GM15510 (cell line): Measurements from ENCODE around the gene MYL3.

Experiments used
- POLR2A ChIP-seq: IDR thresholded peaks from 3 replicates; pipeline ENCODE4 v1.6.1; 2011; ENCODE audit warnings: borderline replicate concordance; ENCODE audit not compliant: insufficient read length; ENCODE audit errors: extremely low read depth

Gene MYL3

DNA sequence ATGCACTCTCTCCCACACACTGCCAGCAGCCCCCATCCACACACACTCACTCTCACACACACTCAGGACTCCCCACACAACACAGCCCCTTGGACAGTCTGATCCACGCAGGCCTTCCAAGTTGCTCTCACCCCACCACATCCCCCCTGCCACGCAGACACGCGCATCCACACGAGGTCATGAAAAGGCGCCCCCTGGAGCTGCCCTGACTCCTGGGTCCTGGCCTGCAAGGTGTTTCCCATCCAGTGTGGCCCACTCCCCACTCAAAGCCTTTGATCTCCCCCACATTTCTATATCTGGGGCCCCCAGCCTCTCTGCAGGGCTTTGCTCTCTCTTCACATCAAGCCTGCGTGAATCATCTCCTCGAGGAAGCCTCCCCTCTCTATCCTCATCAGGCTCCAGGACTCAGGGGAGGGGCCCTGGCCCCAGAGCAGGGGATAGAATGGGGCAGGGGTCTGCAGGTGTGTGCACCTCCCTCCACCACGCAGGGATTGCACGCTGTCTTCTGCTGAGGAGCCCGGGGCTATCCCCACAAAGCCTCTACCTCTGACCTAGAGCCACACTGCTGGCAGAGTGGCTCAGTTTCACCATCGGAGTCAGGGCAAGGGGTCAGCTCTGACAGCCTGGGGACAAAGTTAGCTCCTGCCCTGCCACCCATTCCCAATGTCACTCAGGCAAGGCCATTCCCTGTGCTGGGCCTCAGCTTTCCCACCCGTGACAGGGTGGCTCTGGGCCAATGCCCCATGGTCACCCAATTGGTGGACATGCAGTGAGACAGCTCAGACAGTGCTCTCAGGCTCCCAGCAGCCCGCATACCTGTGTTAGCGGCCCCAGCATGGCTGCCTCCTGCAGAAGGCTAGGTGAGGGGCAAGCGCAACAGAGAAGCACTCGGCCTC lies 6.4 kb downstream of the MYL3 start:
- TF ChIP-seq POLR2A, result no peak

DNA sequence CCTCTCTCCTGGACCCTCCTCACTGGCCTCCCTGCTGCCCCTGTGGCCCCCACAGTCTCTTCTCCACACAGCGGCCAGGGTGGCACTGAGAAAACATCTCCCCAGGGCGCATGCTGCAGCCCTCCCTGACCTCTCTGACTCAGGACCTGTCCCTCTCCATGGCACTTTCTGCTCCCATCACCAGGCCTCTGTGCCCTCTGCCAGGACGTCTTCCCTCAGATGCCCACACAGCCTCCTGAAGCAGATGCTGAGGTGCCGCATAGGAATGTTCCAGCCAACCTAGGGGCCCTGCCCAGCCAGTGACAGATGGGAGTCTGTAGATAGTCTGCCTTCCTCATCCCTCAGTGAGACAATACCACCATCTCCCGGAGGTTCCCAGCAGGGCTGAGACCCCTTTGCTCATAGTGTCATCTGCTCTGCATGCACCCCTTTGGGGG lies 8.7 kb downstream of the MYL3 start:
- TF ChIP-seq POLR2A, result no peak

DNA sequence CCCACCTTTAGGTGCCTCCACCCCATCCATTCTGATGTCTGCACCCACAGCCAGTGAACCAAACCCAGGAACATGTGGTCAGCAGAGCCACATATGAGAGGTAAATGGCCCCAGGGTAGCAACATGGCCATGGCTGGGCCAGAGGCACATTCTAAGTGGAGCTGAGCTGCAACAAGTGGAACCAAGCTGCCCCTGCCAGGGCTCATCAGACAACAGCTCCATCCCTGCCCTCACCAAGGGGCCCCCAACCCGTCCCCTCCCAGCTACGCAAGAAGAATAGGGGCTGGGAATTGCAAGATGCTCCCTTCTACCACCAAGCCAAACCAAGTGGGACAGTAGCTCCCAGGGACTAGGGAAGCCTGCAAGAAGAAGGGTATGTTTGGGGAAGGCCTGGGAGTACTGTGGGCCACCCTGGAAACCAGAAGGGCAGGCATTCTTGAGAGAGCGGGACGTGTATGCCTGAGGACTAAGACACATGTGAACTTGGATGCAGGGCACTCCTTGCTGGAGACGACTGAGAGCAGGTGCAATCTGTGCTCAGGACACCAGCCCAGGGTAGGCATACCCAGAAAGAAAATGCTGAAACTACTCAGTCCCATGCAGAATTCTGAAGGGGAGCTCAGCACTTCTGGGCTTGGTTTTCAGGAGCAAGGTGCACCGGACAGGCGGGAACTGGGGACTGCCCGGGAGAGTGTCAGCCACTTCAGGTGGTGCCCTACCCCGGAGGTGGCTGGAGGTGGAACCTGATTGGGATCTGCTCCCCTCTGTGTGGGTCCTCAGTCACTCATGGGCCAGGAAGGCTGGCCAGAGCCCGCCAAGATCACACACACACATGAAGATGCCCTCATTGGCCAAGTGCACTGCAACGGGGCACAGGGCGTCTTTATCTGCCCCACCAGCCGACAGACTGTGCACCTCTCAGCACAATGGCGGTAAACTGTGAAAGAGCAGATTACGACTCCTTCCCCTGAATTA lies 9.5 kb downstream of the MYL3 start:
- no peak for TF ChIP-seq POLR2A

DNA sequence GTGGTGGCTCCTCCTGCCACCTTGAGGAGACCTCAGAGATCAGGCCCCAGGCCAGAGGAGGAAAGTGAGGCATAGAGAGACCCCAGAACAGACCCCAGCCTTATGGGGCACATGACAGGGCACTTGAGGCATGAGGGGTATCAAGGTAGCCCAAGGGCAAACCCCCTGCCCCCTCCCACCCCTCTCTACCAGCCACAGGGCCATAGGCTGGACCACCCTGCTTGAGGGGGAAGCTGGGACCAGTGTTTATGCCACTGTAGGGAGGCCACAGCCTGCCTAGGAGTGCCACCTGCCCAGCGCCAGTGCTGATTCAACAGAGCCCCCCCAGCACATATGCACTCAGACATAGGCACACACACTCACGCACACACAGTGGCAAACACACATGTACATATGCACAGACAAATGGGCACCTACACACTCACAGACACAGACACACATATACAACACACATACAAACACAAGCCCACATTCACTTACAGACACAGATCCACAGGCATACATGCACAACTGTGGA lies 10.3 kb downstream of the MYL3 start:
- no peak for TF ChIP-seq POLR2A

DNA sequence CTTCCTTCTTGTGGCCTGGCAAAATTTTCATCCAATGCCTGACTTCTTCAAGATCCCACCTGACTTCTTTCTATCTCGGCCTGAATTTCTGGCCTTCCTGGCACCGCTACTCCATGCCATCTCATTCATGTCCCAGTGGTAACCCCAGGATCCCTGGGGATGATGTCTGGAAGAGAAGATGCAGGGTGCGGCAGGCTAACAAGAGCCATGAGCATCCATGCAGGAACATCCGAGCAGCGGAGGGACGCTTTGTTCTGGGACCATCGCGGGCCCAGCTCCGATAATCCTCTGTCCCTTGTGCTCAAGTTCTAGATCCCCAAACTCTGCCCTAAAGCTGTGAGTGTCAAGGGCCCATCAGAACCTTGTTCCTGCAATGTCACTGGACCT lies 10.9 kb downstream of the MYL3 start:
- TF ChIP-seq POLR2A, result no peak

DNA sequence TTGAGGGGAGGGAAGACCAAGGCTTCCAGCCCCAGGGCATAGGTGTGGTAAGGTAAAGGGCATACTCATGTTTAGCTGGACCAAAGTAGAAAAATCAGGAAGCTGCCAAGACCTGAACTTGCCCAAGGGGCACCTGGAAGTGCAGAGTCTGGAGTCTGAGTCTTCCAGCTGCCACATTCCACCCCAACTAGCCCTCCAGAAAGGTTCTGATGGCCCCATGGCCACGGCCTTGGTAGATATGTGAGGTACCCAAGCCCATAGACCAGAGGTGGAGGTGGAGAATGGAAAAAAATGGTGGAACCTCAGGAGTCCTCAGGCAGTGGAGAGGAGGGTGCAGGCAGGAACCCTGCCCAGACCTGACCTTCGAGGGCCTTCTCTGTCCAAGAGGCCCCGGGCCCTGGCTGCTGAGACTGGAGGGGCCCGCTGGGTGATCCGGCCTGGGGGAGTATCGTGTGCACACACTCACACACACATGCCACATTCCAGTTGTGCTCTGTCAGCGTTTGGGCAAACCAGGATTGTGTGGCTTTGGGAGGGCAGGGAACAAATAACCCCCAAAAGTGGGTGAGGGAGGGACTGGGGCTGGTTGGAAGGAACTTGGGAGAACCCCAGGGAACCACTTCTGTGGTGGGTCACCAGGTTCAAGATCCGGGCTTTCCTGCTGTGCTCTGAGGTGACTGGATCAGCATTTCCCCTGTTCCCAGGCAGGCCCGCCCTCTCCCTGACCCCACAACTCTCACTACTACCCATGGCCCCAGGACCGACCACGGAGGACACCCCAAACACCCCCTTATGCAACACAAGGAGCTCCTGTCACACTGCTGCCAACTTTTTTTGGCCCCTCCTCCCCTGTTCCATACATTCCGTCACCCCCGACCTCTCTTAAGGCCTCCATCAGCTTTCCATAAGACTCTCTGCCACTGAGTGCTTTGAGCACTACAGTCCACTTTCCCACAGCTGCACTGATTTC lies 11.6 kb downstream of the MYL3 start:
- TF ChIP-seq POLR2A, result no peak

DNA sequence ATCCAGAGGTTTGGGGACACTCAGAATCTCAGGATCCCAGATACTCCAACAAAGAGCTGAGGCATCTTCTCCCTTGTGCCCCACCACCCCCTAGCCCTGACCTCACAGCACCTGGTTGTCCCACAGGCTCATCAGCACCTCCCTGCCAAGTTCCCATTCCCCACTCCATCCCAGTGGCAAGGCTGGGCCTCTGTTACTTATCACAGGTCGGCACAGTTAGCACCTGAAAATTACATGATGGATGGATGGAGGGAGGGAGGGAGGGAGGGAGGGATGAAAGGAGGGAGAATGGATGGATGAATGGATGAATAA lies 12.8 kb downstream of the MYL3 start:
- no peak for TF ChIP-seq POLR2A

DNA sequence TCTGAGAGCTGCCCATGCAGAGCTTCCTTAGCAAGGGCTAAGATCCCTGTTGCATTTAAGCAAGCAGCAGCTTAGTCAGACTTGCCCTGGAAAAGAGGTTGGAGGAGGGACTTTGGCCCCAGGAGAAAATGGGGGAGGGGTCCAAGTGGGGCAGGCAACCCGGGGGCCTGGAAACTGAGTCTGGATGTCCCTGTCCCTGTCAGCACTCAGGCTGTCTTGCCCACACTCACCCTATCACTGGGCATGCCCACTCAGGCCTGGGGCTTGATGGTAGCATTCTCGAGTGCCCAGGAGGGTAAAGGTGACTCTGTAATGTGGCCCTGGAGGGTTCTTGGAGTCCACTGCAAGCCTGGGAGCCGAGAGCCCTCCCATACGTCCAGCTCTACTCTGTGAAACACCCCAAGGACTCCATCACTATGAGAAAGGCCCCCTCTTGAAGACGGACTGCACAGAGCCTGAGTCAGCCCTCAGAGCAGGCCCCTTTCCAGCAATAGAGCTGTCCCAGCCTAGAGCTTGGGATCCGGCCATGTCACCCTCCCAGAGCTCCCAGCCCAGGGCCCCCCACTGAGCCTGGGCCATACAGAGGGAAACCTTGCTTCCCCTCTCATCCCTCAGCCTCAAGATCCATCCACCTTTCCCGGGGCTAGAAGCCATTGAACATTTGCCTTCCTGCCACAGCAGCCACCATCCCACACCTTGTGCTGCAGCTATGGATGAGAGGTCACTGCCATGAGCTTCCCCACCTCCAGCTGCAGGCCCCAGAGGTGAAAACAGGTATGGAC lies 13.4 kb downstream of the MYL3 start:
- no peak for TF ChIP-seq POLR2A

DNA sequence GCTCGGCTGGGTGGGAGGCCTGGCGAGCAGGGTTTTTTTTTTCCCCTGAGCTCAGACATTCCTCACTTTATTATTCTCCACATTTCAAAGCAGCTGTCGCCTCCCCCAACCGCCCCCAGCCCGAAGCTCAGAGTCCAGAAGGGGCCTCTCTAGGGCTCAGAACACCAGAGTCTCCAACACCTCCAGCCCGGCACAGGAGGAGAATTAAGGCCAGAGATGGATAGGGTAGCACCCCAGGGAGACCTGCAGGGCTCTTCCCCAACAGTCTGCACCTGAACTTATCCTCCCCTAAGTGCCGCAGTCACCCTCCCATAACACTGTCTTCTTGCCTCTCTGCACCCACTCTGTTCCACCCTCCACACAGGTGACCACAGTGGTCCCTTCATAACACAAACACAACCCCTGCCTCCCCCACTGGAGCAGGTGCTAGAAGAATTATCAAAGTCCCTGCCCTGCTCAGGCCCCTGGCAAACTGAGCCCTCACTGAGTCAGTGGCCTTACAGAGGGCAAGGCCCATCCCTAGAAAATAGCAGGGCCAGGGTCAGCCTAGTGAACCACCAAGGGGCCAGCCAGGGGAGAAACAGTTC lies 14.1 kb downstream of the MYL3 start:
- no peak for TF ChIP-seq POLR2A

DNA sequence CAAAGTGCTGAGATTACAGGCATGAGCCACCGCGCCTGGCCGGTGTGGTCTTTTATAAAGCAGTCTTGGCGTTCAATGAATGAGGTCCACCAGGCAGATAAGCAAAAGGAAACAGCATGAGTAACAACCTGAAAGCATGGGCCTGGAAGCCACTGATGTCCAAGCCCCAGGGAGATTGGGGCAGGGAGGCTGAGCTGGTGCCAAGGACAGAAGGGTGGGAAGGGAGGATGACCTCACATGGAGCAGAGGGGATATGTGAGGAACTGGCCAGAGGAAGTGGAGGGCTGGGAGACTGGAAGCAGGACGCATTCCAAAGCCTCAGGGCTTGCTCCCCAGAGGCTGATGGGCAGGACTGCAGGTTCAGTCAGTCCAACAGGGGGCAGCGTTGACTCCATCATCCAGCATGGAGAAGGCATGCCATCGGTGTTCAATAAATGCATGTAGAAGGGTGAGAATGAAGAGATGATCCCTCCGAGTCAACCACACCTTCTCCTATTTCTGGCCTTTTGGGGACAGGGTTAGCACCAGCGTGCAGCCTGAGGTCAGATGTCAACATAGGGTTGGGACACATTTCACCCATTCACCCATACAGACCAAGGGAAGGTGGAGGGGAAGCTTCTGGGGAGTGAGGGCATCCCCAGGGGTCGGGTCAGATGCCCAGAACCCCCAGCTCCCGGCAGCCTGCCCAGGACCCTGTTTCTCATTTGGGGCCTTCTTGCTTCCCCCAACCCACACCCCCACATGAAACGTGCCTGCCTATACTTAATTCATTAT lies 14.8 kb downstream of the MYL3 start:
- no peak for TF ChIP-seq POLR2A

DNA sequence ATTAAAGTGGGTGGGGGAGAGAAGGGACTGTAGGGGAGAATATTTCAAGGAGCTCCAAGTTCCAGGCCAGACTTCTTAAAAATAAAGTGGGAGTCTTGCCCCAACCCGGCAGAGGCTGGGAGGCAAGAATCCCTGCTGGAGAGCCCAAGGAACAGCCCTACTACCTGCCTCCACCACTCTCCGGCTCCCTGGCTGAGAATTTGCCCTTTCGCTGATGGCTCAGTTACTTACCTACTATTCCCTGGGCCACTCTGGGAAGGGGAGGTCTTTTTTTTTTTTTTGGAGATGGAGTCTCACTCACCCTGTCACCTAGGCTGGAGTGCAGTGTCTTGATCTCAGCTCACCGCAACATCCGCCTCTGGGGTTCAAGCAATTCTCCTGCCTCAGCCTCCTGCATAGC lies 15.5 kb downstream of the MYL3 start:
- TF ChIP-seq POLR2A, result no peak
